K562 (cell line): ENCODE results near the gene RNF224. TPM values are rescaled to one million over a fixed set of nuclear protein-coding genes. Genes with fewer than 3 reads are reported as not detected.

Experiments
- ASH1L ChIP-seq: fragments of 450-650 bp; IDR thresholded peaks from 2 replicates; pipeline ENCODE4 v1.6.1; 2018; ENCODE audit warnings: borderline replicate concordance, mild to moderate bottlenecking, low read depth; ENCODE audit not compliant: partially characterized antibody
- CTCF ChIP-seq, 3 experiments: IDR thresholded peaks in 2 of 3; conservative IDR thresholded peaks in 1 of 3; 2 replicates each; pipeline ENCODE4 v1.5.1; 2011 to 2012; ENCODE audit warnings: low read length in 3 of 3, mild to moderate bottlenecking in 3 of 3, control low read depth in 2 of 3, improper control_type of control experiment in 1 of 3, inconsistent platforms in 1 of 3, low read depth in 1 of 3, mixed read lengths in 1 of 3, moderate library complexity in 1 of 3; ENCODE audit not compliant: insufficient read depth in 2 of 3
- E2F8 ChIP-seq: fragments of 450-650 bp; IDR thresholded peaks from 2 replicates; pipeline ENCODE4 v1.7.1; 2018; ENCODE audit warnings: mild to moderate bottlenecking, low read depth; ENCODE audit not compliant: partially characterized antibody
- FOXK2 ChIP-seq, 2 experiments: fragments of 450-650 bp; IDR thresholded peaks in 1 of 2; conservative IDR thresholded peaks in 1 of 2; 2 replicates each; pipeline ENCODE4 v1.6.1; 2016; ENCODE audit warnings: low read depth in 2 of 2, mild to moderate bottlenecking in 1 of 2
- HCFC1 ChIP-seq: IDR thresholded peaks from 2 replicates; pipeline ENCODE4 v1.6.1; 2012; ENCODE audit warnings: low read depth, low read length, improper control_type of control experiment
- HDAC1 ChIP-seq, 2 experiments: fragments of 450-650 bp; IDR thresholded peaks; 2 replicates each; pipeline ENCODE4 v1.6.1; 2016 to 2017; ENCODE audit warnings: inconsistent platforms in 1 of 2, mild to moderate bottlenecking in 1 of 2, moderate library complexity in 1 of 2
- HDGF ChIP-seq: fragments of 450-650 bp; IDR thresholded peaks from 2 replicates; pipeline ENCODE4 v1.6.1; 2016
- HNRNPLL ChIP-seq: fragments of 200-400 bp; formaldehyde crosslinking; IDR thresholded peaks from 2 replicates; pipeline ENCODE4 v1.6.1; 2017; ENCODE audit warnings: low read length, low read depth, mild to moderate bottlenecking; ENCODE audit not compliant: poor library complexity, severe bottlenecking
- IFI16 ChIP-seq: fragments of 250-450 bp; sonication (Bioruptor Pico); IDR thresholded peaks from 2 replicates; pipeline ENCODE4 v2.1.2; 2022; ENCODE audit warnings: mild to moderate bottlenecking, inconsistent platforms
- L3MBTL2 ChIP-seq: fragments of 450-650 bp; IDR thresholded peaks from 2 replicates; pipeline ENCODE4 v1.6.1; 2016; ENCODE audit warnings: mild to moderate bottlenecking, moderate library complexity
- MAX ChIP-seq: sonication (generic); formaldehyde crosslinking; IDR thresholded peaks from 2 replicates; pipeline ENCODE4 v1.9.0; 2022; ENCODE audit warnings: mild to moderate bottlenecking, missing genetic modification reagents
- MYNN ChIP-seq, 2 experiments: sonication (generic); formaldehyde crosslinking in 1 of 2; IDR thresholded peaks; 2 replicates each; pipeline versions ENCODE4 v1.5.0 to v1.6.1; 2016 to 2020; ENCODE audit warnings: antibody characterized with exemption in 1 of 2, missing genetic modification reagents in 1 of 2
- NKRF ChIP-seq: fragments of 450-650 bp; IDR thresholded peaks from 2 replicates; pipeline ENCODE4 v1.6.1; 2016; ENCODE audit warnings: borderline replicate concordance
- PHF20 ChIP-seq: fragments of 450-650 bp; IDR thresholded peaks from 2 replicates; pipeline ENCODE4 v1.6.1; 2018; ENCODE audit not compliant: partially characterized antibody
- SMAD1 ChIP-seq: fragments of 150-350 bp; IDR thresholded peaks from 2 replicates; pipeline ENCODE4 v1.6.1; 2014; ENCODE audit warnings: low read length, low read depth; ENCODE audit not compliant: partially characterized antibody
- SMAD4 ChIP-seq: fragments of 250-450 bp; sonication (Bioruptor Pico); conservative IDR thresholded peaks from 2 replicates; pipeline ENCODE4 v1.8.0; 2021; ENCODE audit warnings: inconsistent platforms, mild to moderate bottlenecking, moderate library complexity
- WHSC1 ChIP-seq: IDR thresholded peaks from one replicate; pipeline ENCODE4 v1.6.1; 2012; ENCODE audit warnings: low read length, control low read depth, inconsistent platforms
- ZBTB2 ChIP-seq: fragments of 450-650 bp; IDR thresholded peaks from 2 replicates; pipeline ENCODE4 v1.6.1; 2016; ENCODE audit warnings: antibody characterized with exemption
- polyA plus RNA-seq, 8 experiments: library from polyadenylated mRNA; depleted of rRNA in 4 of 8; stranded (reverse) in 5 of 8; unstranded in 3 of 8; fragments of >200 nt; fragmentation: Nextera tagmentation in 2 of 8; fragmentation: Illumina TruSeq in 1 of 8; extraction: Ambion mirVana in 2 of 8; extraction: Trizol in 1 of 8; gene quantifications; 2 replicates each; pipeline versions ENCODE4 v1.2.1 to v1.2.3, GENCODE V29; 2011 to 2014; ENCODE audit warnings: inconsistent platforms in 1 of 8, missing spikeins in 1 of 8
- total RNA-seq, 7 experiments: library from RNA; depleted of rRNA in 6 of 7; stranded (reverse); fragments of >200 nt in 6 of 7; fragmentation: Illumina TruSeq in 2 of 7; extraction: Trizol in 2 of 7; gene quantifications; 2 replicates each; pipeline versions ENCODE4 v1.2.1 to v1.2.3, GENCODE V29; 2011 to 2021; ENCODE audit warnings: low replicate concordance in 1 of 7

RNF224 gene
- total and polyA plus RNA-seq, 9 of the 15 experiments (the other 6 are each of a cell fraction or from before 2014, with no cell fraction given), result not detected

- TF ChIP-seq CTCF (IDR thresholded peaks at IDR 0.05 in 2 of 3, conservative IDR thresholded peaks at IDR 0.05 in 1 of 3; ENCODE audit: insufficient read depth in 2 of 3, low read depth in 1 of 3, low read length in 3 of 3) (no peak), FOXK2 (conservative IDR thresholded peaks at IDR 0.05 in 1 of 2, IDR thresholded peaks at IDR 0.05 in 1 of 2; ENCODE audit: low read depth in 2 of 2) (peak in 1 of 2 experiments; percentile 70; a peak in 1 of 4 replicates), ZBTB2 (peak; percentile 60; the same call in 1 of the 2 replicates), HCFC1 (peak; percentile 3; the same call in 1 of the 2 replicates), NKRF (peak; percentile 67; the same call in 1 of the 2 replicates), WHSC1 (no peak), MAX (CRISPR knock-in tag) (peak; percentile 53; the same call in 1 of the 2 replicates), MYNN (IDR thresholded peaks at IDR 0.05) (peak; percentile 43; the same call in 1 of the 2 replicates), MYNN (CRISPR knock-in tag; IDR thresholded peaks at IDR 0.05) (no peak), ASH1L (peak; percentile 94), IFI16 (CRISPR knock-in tag) (no peak), PHF20 (peak; percentile 82), HDGF (no peak), SMAD1 (peak; percentile 60), E2F8 (peak; percentile 66), SMAD4 (CRISPR knock-in tag) (peak; percentile 79), L3MBTL2 (peak; percentile 70; the same call in 1 of the 2 replicates), HDAC1 (IDR thresholded peaks at IDR 0.05) (peak in 1 of 2 experiments; percentile 85; a peak in 2 of 4 replicates), HNRNPLL (no peak)
Observed at GRCh38 chr9:137200311-137201204, 26.7 kb upstream of the RNF224 start, which contains the start of gene TPRN (continued).
